HepG2 (cell line): ENCODE results near the gene ANO2. TPM values are rescaled to one million over a fixed set of nuclear protein-coding genes. Genes with fewer than 3 reads are reported as not detected.

ENCODE experiments used
- ATAC-seq: fragments of 200-7000 bp; cut with Tn5 transposase; 3 replicates; pipeline ENCODE4 v1.9.1; 2020; ENCODE audit warnings: mild to moderate bottlenecking, moderate library complexity
- BruUV-seq: library from RNA; stranded (reverse); fragments of 400-500 nt; replicated peaks from 2 replicates; lab custom pipeline; 2021; lab: Mats Ljungman, UMichigan
- CTCF ChIA-PET: fragments of 300-600 bp; formaldehyde crosslinking; extraction: SDS; loops from one replicate; lab custom pipeline; 2021; ENCODE audit warnings: low total read pairs, inconsistent platforms, low intra/inter-chr PET ratio; lab: Yijun Ruan, JAX
- POLR2A ChIA-PET: fragments of 350-600 bp; sonication (Branson Sonifier 250); formaldehyde crosslinking; loops from one replicate; lab custom pipeline; 2020; ENCODE audit warnings: antibody characterized with exemption, inconsistent platforms; lab: Yijun Ruan, JAX
- DNase-seq: peaks from one replicate; pipeline ENCODE4 v3.0.0-alpha.2; 2015; ENCODE audit warnings: low spot score
- FAIRE-seq: peaks from 3 replicates; lab custom pipeline; 2011; peaks lifted over from hg19 to GRCh38; lab: Jason Lieb, UNC
- H2AFZ ChIP-seq: one replicate; pipeline ENCODE4 v1.6.1; 2011; ENCODE audit warnings: low read length, inconsistent platforms
- H3K27ac ChIP-seq: fragments of 300-600 bp; 3 replicates; pipeline ENCODE4 v1.8.0; 2011; ENCODE audit warnings: mixed run types, mild to moderate bottlenecking, mixed read lengths, low read length, inconsistent platforms; ENCODE audit not compliant: insufficient read depth; ENCODE audit errors: extremely low read length
- H3K27me3 ChIP-seq, 2 experiments: fragments of 200-600 bp in 1 of 2; 2 replicates in 1 of 2; 3 replicates in 1 of 2; pipeline versions ENCODE4 v1.6.0 to v1.8.0; 2011; ENCODE audit warnings: low read length in 2 of 2, mild to moderate bottlenecking in 2 of 2, moderate library complexity in 2 of 2, inconsistent platforms in 1 of 2; ENCODE audit not compliant: insufficient read depth in 2 of 2, control insufficient read depth in 1 of 2
- H3K36me3 ChIP-seq, 2 experiments: fragments of 200-600 bp in 1 of 2; replicated peaks in 1 of 2; 2 replicates in 1 of 2; 3 replicates in 1 of 2; pipeline versions ENCODE4 v1.5.1 to v1.8.0; 2011; ENCODE audit warnings: low read length in 2 of 2, inconsistent platforms in 1 of 2; ENCODE audit not compliant: insufficient read depth in 2 of 2, control insufficient read depth in 1 of 2
- H3K4me1 ChIP-seq: 2 replicates; pipeline ENCODE4 v1.5.1; 2012; ENCODE audit warnings: low read length, inconsistent platforms; ENCODE audit not compliant: insufficient read depth
- H3K4me2 ChIP-seq: 2 replicates; pipeline ENCODE4 v1.6.0; 2011; ENCODE audit warnings: low read depth, low read length, inconsistent platforms
- H3K4me3 ChIP-seq, 3 experiments: fragments of 200-600 bp in 1 of 3; sonication (generic), shearing (Covaris generic) in 1 of 3; replicated peaks in 1 of 3; 2 replicates each; pipeline ENCODE4 v1.5.1; 2011 to 2016; ENCODE audit warnings: low read length in 3 of 3, inconsistent platforms in 2 of 3, low read depth in 2 of 3, mild to moderate bottlenecking in 2 of 3, control low read depth in 1 of 3, mixed read lengths in 1 of 3; ENCODE audit not compliant: insufficient read depth in 1 of 3
- H3K79me2 ChIP-seq: one replicate; pipeline ENCODE4 v1.6.1; 2011; ENCODE audit warnings: low read length, inconsistent platforms; ENCODE audit not compliant: insufficient read depth
- H3K9ac ChIP-seq: 2 replicates; pipeline ENCODE4 v1.6.0; 2011; ENCODE audit warnings: mild to moderate bottlenecking, low read depth, low read length, inconsistent platforms; ENCODE audit not compliant: insufficient read depth
- H3K9me3 ChIP-seq: 2 replicates; pipeline ENCODE4 v1.5.1; 2012; ENCODE audit warnings: mild to moderate bottlenecking, low read length
- H4K20me1 ChIP-seq: 2 replicates; pipeline ENCODE4 v1.6.0; 2011; ENCODE audit warnings: inconsistent platforms, mild to moderate bottlenecking, low read length, moderate library complexity; ENCODE audit not compliant: insufficient read depth
- BCL3 ChIP-seq: sonication (generic); formaldehyde crosslinking; IDR thresholded peaks from 2 replicates; pipeline ENCODE4 v1.5.1; 2020; ENCODE audit warnings: mild to moderate bottlenecking, missing genetic modification reagents, moderate library complexity
- CBFB ChIP-seq: sonication (generic); formaldehyde crosslinking; IDR thresholded peaks from 2 replicates; pipeline ENCODE4 v1.4.0; 2020; ENCODE audit warnings: missing genetic modification reagents
- HINFP ChIP-seq: sonication (generic); formaldehyde crosslinking; IDR thresholded peaks from 2 replicates; pipeline ENCODE4 v1.4.0; 2020; ENCODE audit warnings: low read depth, mild to moderate bottlenecking, missing genetic modification reagents
- MED8 ChIP-seq: sonication (generic); formaldehyde crosslinking; IDR thresholded peaks from 2 replicates; pipeline ENCODE4 v1.8.1; 2023; ENCODE audit warnings: mild to moderate bottlenecking, missing genetic modification reagents; ENCODE audit not compliant: insufficient replicate concordance
- NFIC ChIP-seq: IDR thresholded peaks from 2 replicates; pipeline ENCODE4 v1.6.1; 2012; ENCODE audit warnings: mild to moderate bottlenecking, low read length, inconsistent platforms
- NR1H2 ChIP-seq: sonication (generic); formaldehyde crosslinking; IDR thresholded peaks from 2 replicates; pipeline ENCODE4 v1.8.1; 2022; ENCODE audit warnings: low read depth, missing genetic modification reagents, borderline replicate concordance
- RARA ChIP-seq: IDR thresholded peaks from 2 replicates; pipeline ENCODE4 v1.6.1; 2016; ENCODE audit warnings: missing genetic modification reagents, missing compliant biosample characterization
- SMAD3 ChIP-seq: sonication (generic); formaldehyde crosslinking; IDR thresholded peaks from 2 replicates; pipeline ENCODE4 v1.4.0; 2020; ENCODE audit warnings: missing genetic modification reagents
- SRSF4 ChIP-seq: fragments of 200-400 bp; formaldehyde crosslinking; IDR thresholded peaks from one replicate; pipeline ENCODE4 v1.6.1; 2018; ENCODE audit warnings: mild to moderate bottlenecking, low read depth, low read length, moderate library complexity; ENCODE audit not compliant: poor library complexity, severe bottlenecking
- ZFX ChIP-seq: sonication (generic); formaldehyde crosslinking; IDR thresholded peaks from 2 replicates; pipeline ENCODE4 v1.4.0; 2020; ENCODE audit warnings: mild to moderate bottlenecking, low read depth, missing genetic modification reagents, moderate library complexity
- ZNF362 ChIP-seq: sonication (generic); formaldehyde crosslinking; IDR thresholded peaks from 2 replicates; pipeline ENCODE4 v1.4.0; 2020; ENCODE audit warnings: missing genetic modification reagents, mild to moderate bottlenecking, borderline replicate concordance
- ZNF577 ChIP-seq: sonication (generic); formaldehyde crosslinking; IDR thresholded peaks from 2 replicates; pipeline ENCODE4 v1.4.0; 2020; ENCODE audit warnings: mild to moderate bottlenecking, low read depth, missing genetic modification reagents, borderline replicate concordance
- ZNF589 ChIP-seq: sonication (generic); formaldehyde crosslinking; conservative IDR thresholded peaks from 2 replicates; pipeline ENCODE4 v1.8.0; 2022; ENCODE audit warnings: mild to moderate bottlenecking, moderate library complexity, missing genetic modification reagents
- ZNF7 ChIP-seq: IDR thresholded peaks from 2 replicates; pipeline ENCODE4 v1.6.1; 2016; ENCODE audit warnings: missing biosample characterization, missing genetic modification reagents
- WGBS: methylation state at CpG from one replicate; pipeline ENCODE4 v1.1.6; 2017; ENCODE audit warnings: low lambda C conversion rate; 5-methylcytosine and 5-hydroxymethylcytosine counted together
- in situ Hi-C: cut with HindIII; loops from 2 replicates; pipeline ENCODE4 v1.10.0; 2017; ENCODE audit warnings: low pct_unique_long_range_greater_than_20kb; ENCODE audit not compliant: extremely low pct_ligation_motif_present
- intact Hi-C: fragments of 100-400 bp; cut with micrococcal nuclease; formaldehyde crosslinking; loops from one replicate; pipeline ENCODE4 v1.10.0; 2022; ENCODE audit not compliant: unreplicated experiment
- polyA plus RNA-seq, 8 experiments: library from polyadenylated mRNA; depleted of rRNA in 3 of 8; stranded (reverse) in 7 of 8; unstranded in 1 of 8; fragments of >200 nt; fragmentation: Illumina TruSeq in 4 of 8; extraction: Trizol in 4 of 8; gene quantifications; 2 replicates each; pipeline versions ENCODE4 v1.2.1 to v1.2.3, GENCODE V29; 2011 to 2016; ENCODE audit warnings: low read depth in 4 of 8, missing spikeins in 1 of 8, mixed read lengths in 1 of 8; ENCODE audit not compliant: insufficient read depth in 1 of 8
- total RNA-seq, 5 experiments: library from RNA; depleted of rRNA; stranded (reverse); fragments of >200 nt; fragmentation: Illumina TruSeq; extraction: Trizol; gene quantifications; 2 replicates each; pipeline ENCODE4 v1.2.3, GENCODE V29; 2016; ENCODE audit warnings: low read depth in 1 of 5
- TF ChIP-seq, protein P1 (sequence below): IDR thresholded peaks from 2 replicates; pipeline ENCODE4 v1.6.1; 2016; ENCODE audit warnings: missing compliant biosample characterization, missing genetic modification reagents, borderline replicate concordance

The ANO2 gene
- total and polyA plus RNA-seq, 2 of the 13 experiments (the other 11 are each of a cell fraction or from before 2014, with no cell fraction given) = 0.18 TPM; not detected in 1

DNA sequence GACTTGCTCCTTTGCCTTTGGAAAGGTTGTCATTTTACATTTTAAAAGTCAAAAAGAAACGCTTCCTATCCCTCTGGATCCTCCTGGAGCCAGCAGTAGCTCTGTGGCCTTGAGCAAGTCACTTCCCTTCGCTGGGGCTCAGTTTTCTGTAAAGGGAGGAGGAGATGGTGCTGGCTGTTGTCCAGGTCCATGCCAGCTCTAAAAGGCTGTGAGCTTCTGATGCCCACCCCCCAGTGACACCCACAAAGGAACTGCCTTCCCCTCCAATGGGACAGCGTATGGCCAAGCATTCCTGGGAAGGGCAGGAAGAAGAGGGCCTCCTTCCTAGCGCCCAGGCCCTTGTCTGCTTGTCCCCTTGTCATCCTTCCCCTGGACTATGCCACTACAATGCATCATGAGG is 431.7 kb downstream of the ANO2 start:
- 8% methylated on average over 4 of the region's 4 CpGs for WGBS
- POLR2A ChIA-PET = no interaction called here
- H3K4me3 ChIP-seq = no peak overlapping the region
- H3K4me2 ChIP-seq = no peak overlapping the region
- TF ChIP-seq ZNF577 (CRISPR knock-in tag) (no peak), CBFB (CRISPR knock-in tag) (no peak), ZNF7 (CRISPR knock-in tag) (no peak), SRSF4 (no peak), HINFP (CRISPR knock-in tag) (no peak), ZNF589 (no peak), ZNF362 (no peak), SMAD3 (CRISPR knock-in tag) (no peak), RARA (CRISPR knock-in tag) (no peak), BCL3 (CRISPR knock-in tag) (no peak), NR1H2 (CRISPR knock-in tag) (no peak), MED8 (CRISPR knock-in tag) (no peak), ZFX (CRISPR knock-in tag) (no peak), NFIC (no peak)
- TF ChIP-seq, protein P1, sequence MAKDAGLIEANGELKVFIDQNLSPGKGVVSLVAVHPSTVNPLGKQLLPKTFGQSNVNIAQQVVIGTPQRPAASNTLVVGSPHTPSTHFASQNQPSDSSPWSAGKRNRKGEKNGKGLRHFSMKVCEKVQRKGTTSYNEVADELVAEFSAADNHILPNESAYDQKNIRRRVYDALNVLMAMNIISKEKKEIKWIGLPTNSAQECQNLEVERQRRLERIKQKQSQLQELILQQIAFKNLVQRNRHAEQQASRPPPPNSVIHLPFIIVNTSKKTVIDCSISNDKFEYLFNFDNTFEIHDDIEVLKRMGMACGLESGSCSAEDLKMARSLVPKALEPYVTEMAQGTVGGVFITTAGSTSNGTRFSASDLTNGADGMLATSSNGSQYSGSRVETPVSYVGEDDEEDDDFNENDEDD (CRISPR knock-in tag) = no peak
- H3K36me3 ChIP-seq = no peaks in the 10 kb centered on the region
- FAIRE-seq (no peak), ATAC-seq (no peak), DNase-seq (no peak)
- H3K9me3 ChIP-seq = no peaks in the 10 kb centered on the region
- H3K79me2 ChIP-seq = no peaks in the 10 kb centered on the region
- no peaks in the 10 kb centered on the region for H3K4me1 ChIP-seq
- CTCF ChIA-PET = no interaction called here
- H3K27ac ChIP-seq = no peak overlapping the region
- no peak overlapping the region for H3K9ac ChIP-seq
- peaks cover 0 to 8% of the 10 kb centered on the region in 2 experiments; a peak in 2 of 5 replicates for H3K27me3 ChIP-seq
- in situ Hi-C loops (no loop called here), intact Hi-C loops (no loop called here)
- H4K20me1 ChIP-seq = no peaks in the 10 kb centered on the region
- no peak overlapping the region for H2AFZ ChIP-seq
- BruUV-seq = no TSS peak
